Epithelial cell of prostate (primary cell): ENCODE results near the gene STK38.

Experiments used
- DNase-seq: peaks from one replicate; pipeline ENCODE4 v3.0.0-alpha.2; 2011; ENCODE audit warnings: low read depth, low spot score
- H3K27ac ChIP-seq: fragments of 450-650 bp; 2 replicates; pipeline ENCODE4 v1.5.1; 2017; ENCODE audit warnings: mild to moderate bottlenecking

STK38 gene

GRCh38 chr6:36525346-36525745 is 21.9 kb downstream of the STK38 start:
- no peak for DNase-seq
- peak overlapping the region; percentile 8 for H3K27ac ChIP-seq

GRCh38 chr6:36524871-36525270 is 22.4 kb downstream of the STK38 start:
- no peak overlapping the region for H3K27ac ChIP-seq
- DNase-seq: no peak

DNA sequence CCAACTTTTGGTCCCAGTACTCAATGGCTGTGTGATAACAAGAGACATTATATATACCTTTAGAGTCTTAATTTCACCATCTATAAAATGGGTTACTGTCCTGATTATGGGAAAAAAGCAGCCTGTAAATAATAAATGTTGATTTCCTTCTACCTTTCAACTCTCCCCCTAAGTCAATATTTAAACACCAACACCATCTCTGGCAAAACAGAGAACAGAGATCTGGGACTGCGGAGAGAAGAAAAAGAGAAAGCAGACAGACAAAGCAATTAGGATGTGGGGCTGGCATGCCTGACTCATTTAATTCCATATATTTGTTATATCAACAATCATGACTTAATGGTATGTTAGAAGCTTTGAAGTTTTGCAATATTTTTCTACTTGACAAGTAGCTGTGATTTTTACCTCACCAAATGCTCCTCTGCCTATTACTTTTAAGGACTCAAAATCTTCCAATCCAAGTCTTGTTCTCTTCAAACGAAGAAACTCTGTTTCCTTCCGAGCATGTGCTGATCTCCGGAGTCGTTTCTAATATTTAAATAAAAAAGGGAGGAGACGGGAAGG is 23.3 kb downstream of the STK38 start:
- no peak overlapping the region for H3K27ac ChIP-seq
- no peak for DNase-seq

DNA sequence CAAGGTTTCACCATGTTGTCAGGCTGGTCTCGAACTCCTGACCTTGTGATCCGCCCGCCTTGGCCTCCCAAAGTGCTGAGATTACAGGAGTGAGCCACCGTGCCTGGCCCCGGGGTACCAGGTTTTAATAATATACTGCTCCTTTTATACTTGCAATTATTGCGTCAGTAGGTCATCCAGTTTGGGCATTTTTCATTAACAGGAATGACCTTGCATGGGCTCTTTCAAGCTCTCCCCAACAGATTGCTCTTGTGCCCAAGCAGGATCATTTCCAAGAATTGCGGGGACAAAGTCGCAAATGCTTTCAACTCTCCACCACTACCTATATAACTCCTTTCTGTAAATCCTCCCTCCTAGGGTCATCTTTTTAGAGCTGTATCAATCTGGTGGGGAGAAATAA is 23.8 kb downstream of the STK38 start:
- H3K27ac ChIP-seq: no peak overlapping the region
- DNase-seq: no peak

DNA sequence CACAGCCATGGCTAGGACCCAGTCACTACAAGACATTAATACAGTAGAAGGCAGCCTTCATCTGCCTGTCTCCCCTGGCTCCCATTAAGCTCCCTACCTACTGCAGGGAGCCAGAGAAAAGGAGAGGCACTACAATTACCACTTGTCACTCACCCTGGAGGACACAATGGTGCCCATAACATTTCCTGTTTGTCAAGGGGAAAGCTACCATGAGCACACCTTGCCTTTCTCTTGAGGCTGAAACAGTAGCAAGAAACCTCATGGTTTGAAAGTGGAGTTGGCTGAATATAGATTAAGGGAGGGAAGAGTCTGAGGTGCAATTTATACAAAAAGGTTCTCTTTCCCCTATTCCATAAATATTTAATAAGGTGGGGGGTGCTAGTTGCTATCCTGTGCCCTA is 27.9 kb downstream of the STK38 start:
- DNase-seq: no peak
- no peak overlapping the region for H3K27ac ChIP-seq

GRCh38 chr6:36517408-36517807 is 29.9 kb downstream of the STK38 start:
- DNase-seq: no peak
- no peak overlapping the region for H3K27ac ChIP-seq

GRCh38 chr6:36516988-36517387 is 30.3 kb downstream of the STK38 start:
- DNase-seq: no peak
- H3K27ac ChIP-seq: no peak overlapping the region

- no peak overlapping the region for H3K27ac ChIP-seq
- no peak for DNase-seq
Observed at GRCh38 chr6:36516559-36516958, 30.7 kb downstream of the STK38 start.

- peak overlapping the region; percentile 16 for H3K27ac ChIP-seq
- DNase-seq: no peak
Observed at GRCh38 chr6:36515844-36516243, 31.4 kb downstream of the STK38 start.

DNA sequence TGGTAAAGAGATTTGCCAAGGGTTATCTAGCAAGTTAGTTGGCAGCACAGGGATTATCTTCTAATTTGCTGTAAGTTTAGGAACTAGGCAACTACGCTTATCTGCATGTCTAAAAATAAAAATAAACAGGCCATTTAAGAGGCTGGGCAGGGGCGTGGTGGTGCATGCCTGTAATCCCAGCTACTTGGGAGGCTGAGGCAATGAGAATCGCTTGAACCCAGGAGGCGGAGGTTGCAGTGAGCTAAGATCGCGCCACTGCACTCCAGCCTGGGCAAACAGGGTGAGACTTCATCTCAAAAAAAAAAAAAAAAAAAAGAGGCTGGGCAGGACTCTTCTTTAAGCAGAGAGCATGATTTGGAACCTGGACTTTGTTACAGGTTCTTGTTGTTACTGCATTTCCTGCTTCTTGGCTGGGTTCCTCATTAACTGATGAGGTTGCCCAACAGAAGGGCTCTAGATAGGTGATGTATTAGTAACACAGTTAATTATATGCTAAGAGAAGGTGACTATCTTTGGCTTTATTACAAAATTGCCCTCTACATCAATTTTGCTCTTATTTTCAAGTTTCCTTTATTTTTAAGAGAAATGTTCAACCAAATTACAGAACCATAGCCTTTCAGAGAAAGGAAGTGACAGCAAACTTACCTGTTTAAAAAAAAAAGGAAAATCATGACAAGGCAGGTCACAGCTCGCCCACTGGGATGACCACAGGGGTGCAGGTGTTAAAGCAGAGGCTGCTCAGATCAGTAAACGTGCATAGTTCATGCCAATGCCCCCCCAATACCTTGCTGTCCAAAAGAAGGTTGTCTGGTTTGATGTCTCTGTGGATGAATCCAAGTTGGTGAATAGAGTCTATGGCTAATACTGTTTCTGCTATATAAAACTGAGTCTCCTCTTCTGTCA is 32.5 kb downstream of the STK38 start:
- H3K27ac ChIP-seq: peak overlapping the region; percentile 16
- DNase-seq: no peak

DNA sequence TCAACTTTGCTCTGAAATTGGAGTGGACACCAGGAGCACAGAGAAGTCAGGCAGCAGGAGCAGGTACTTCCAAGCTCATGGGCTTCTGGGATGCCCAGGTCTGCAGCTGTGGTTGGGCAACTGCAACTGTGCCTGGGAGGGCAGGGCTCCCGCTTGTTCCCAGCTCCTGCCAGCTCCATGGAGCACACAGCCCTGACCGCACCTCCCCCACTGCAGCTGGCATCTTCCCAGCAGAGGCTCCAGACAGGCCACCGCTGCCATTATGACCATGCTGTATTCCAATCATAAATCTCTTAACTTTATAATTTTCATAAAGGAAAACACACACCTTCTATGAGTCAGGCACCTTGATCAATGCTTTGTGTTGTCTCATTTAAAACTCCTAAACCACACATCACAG is 36.9 kb downstream of the STK38 start:
- no peak overlapping the region for H3K27ac ChIP-seq
- DNase-seq: no peak

DNA sequence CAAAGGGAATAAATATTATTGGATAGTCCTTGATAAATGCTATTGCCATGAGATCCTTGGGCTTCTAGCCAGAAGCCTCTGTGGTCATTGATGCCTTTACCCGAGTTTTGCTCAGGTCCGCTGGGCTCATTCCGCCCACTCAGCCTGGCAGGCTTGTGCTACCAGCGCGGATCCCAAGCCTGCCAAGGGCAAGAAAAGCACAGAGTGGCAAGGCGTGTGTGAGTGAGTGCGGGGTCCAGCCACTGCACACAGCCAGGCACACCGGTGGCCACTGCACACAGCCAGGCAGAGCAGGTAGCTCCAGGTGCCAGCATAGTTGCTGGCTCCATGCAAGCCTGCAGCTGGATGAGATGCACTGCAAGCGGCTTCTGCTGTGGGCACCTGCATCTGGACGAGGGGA is 38.7 kb downstream of the STK38 start:
- no peak for DNase-seq
- no peak overlapping the region for H3K27ac ChIP-seq

- no peak for DNase-seq
- no peak overlapping the region for H3K27ac ChIP-seq
Observed at GRCh38 chr6:36506611-36507010, 40.7 kb downstream of the STK38 start.

DNA sequence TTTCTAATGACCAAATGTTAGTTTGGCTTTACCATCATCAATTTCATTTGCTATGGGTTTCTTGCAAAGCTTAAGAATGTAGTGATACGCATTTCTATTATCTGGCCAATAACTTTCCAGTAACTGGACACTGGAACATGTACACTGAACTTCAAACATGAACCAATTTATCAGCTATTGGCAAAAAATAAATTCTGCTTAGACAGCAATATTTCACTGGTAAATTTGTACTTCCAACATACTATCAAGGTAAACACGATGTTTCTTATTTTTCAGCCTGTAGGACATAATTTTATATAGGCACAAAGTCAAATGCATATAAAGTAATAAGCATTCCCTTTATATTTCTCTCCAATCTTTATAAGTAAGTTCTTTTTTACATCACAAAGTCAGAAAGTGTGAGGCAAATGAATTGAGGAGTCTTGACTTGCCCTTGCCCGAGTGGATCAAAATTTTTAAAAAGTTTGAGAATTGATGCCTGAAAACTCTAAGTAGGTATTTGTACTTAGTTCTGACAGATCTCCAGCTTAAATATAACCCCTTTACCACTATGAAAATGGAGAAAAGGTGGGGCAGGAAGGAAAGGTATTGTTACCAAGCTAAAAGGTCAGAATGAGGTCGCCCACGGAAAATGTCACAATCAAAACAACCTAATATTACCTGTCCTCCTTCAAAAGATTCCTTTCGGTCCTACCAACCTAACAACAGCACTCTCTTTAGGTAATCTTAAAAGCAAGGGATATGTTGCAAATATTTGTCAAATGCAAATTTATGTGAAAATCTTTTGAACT is 41.3 kb downstream of the STK38 start:
- no peak for DNase-seq
- no peak overlapping the region for H3K27ac ChIP-seq

DNA sequence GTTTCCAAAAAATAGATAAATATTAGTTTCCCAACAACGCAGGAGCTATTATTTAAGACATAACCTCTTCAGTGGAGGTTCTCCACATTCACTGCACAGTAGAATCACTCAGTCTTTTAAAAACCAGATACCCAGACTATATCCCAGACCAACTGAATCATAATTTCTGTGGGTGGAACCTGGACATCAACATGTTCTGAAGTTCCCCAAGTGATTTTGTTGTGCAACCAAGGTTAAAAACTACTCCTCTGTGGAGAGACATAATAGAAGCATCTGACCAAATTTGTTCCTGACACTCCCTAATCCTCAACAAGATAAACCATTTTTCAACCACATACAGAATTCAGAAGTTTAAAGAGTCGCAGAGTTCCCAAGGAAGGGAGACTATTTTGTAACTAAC is 42.3 kb downstream of the STK38 start:
- DNase-seq: no peak
- H3K27ac ChIP-seq: no peak overlapping the region

GRCh38 chr6:36504181-36504580 is 43.1 kb downstream of the STK38 start:
- no peak for DNase-seq
- H3K27ac ChIP-seq: no peak overlapping the region

DNA sequence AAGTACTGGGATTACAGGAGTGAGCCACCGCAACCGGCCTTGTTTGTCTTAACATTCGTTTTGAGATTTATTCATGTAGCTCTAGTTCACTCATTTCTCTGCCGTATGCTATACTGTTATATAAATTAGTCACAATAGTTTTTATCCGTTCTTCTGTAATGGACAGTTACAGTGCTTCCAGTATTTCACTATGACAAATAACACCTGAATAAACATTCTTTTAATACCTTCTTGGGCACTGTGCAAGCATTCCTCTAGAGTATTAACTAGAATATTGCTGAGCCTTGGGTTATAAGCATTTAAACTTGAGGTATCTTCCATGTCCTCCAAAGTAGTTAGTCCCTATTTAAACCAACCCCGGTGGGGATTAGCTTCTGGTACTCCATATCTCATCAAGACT is 45.6 kb downstream of the STK38 start:
- no peak overlapping the region for H3K27ac ChIP-seq
- no peak for DNase-seq

DNA sequence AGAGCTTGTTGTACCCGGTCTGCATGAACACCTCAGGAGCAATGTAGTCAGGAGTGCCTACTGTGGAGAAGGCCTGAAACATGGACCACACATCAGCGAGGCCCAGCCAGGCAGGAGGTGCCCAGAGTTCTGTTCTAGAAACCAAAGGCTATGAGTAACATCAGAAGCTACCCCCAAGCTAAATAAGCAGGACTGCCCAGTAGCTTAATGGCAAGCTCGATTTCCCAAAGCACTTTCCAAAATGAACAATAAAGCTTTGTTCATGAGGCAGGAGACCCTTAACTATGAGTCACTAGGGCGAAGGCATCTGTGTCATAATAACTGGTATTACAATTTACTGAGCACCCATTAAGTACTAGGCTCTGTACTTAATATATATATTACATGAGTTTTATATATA is 47.4 kb downstream of the STK38 start:
- H3K27ac ChIP-seq: no peak overlapping the region
- DNase-seq: no peak

DNA sequence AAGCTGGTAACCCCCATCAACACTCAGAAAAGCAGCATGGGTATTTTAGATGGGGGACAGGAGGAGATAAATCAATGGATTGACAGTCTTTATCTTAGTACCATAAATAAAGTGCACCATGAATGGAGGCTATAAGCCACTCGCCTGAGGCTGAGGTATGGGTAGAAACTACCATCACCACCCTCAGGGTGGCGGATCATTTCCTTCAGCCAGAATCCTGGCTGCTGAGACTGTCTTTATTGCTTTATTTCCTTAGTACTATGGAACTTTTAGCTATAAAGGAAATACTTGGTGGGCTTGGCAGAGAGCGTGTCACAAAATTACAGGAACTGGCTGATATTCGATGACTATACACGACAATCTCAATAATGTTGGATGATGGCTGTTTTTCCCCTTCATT is 52.2 kb downstream of the STK38 start:
- no peak overlapping the region for H3K27ac ChIP-seq
- no peak for DNase-seq

DNA sequence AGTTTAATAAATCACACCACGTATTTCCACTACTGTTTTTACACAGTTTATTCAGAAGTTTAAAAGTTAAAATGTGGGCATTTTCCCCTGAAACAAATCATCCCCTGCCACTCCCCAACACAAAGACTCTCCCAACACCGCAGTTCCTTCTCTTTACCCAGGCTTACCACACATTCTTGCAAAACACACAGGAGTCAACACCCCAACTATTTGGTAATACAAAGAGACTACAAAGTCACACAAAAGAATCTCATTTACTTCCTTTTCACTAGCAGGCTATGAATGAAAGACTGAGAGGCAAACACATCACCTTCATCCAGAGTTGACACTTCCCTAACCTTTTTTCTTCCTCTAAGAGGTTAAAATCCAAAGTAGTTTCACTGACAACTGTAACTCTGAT is 53.4 kb downstream of the STK38 start:
- DNase-seq: peak; percentile 51
- H3K27ac ChIP-seq: peak overlapping the region; percentile 47

DNA sequence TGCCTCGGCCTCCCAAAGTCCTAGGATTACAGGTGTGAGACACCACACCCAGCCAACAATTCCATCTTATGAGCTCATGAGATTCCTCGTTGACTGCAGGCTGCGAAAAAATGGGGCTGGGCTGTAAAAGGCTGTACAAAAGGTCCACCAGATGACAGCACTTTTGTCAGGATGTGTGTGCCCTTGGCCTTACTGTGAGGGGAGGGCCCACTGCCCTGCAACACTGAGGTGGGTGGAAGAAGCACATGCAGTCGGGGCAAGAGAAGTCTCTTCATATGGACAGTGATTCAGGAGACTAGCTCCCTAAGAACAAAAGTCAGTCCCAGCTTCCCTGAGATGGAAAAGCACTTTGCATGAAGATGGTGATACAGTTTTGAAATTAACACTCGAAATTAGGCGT is 54.0 kb downstream of the STK38 start:
- H3K27ac ChIP-seq: peak overlapping the region; percentile 47
- no peak for DNase-seq
